GM21825 (cell line): ENCODE measurements around the gene MEOX2.

Experiments
- ATAC-seq: cut with Tn5 transposase; IDR thresholded peaks from one replicate; pipeline ENCODE4 v1.9.1; 2021; ENCODE audit warnings: mild to moderate bottlenecking, moderate library complexity; ENCODE audit not compliant: unreplicated experiment

The MEOX2 gene

DNA sequence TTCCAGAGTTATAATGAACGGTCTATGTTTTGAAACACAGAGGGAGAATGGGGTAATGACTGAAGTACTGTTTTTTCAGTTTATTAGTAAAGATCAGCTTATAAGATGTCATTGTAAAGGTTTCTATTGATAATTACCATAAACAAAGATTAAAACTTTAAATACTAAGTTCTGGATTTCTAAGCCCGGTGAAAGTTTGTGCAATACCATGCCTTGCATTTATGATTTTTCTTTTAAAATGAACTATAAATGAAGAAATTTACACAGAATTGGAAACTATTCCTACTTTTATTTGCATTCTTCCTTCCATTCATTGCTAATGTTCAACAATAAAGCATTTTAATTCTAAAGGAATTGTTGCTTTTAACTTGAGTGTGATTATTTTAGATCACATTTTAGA is 4.9 kb downstream of the MEOX2 start:
- no peak for ATAC-seq

DNA sequence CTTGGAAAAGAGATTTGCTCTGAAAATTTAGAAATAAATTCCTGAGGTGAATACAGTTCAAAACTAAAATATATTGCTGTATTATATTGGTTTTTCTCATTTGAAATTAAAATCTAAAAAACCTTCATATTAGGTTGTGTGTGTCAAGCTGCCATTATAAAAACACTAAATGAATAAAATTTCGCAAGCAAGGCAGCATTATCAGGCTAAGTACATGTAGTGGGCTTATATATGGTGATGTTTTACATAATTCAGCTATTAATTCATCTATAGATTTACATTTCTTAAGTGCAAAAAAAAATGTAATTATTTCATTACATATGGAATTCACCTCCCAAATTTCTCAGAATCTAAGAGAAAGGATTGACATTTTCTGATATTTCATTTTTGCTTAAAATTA is 5.3 kb downstream of the MEOX2 start:
- ATAC-seq: no peak

DNA sequence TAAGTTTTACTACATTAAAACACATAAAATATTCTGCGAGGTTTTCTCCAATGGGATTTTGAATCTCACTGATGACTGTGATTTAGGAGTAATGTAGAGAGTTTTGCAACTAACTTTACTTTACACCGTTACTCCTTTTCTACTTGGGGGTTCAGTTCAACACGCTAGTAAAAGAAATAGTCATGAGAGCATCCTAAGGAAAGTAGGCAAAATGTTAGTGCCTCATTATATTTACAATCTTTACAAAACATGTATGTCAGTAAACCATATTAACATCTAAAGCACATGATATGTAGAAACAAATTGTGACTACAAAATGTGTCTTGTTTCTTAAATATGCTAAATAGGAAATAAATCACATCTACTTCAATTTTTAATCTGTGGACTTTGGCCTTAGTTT is 6.0 kb downstream of the MEOX2 start:
- no peak for ATAC-seq

DNA sequence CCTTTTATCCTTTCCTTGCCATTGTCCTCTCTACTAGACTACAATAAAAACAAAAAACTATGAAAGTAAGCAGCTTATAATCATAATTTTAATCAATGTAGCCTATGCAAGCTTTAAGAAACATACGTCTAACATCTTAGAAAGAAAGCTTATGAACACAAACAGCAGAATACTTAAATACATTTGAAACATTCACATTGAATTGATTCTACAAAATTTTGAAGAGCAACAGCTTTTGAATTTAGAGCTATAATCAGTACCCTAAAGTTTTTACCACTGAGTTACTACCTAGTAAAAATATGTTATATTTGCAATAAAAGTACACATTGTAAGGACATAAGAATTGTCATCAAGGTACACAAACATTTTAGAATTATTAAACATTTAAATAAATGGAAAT is 7.2 kb downstream of the MEOX2 start:
- no peak for ATAC-seq

DNA sequence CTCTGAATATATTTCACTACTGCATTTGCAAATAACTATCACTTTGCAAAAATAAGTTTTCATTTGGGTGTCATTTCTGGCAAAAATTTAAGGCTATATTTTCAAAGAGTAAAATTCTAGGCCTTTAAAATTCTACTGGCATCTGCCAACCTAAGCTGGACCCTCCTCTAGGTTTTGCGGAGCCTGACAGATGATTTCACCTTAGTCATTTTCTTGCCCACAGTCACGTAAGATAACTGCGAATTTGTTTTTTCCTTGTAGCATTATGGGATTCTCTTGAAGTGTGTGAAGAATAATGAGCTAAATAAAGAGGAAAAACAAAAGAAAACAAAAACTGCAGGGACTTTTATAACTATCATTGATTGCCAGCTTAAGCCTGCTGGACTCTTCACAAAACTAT is 7.8 kb downstream of the MEOX2 start:
- ATAC-seq: no peak

DNA sequence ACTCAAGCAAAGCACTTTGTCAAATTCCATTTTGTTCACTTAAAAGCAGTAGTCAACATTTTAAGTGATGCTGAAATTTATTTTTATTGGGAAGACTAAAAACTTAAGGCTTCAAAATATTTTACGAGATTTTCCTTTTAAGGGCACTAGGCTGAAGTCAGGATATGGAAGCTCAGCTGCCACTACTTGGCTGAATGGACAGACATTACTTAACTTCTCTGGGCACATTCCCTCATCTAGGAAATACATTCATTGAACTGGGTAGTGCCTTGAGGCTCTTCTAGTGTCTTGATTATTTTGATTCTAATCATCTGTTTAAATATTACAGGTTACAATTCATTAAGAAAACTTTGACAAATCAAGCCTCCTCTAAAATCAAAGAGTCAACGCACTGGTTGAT is 11.1 kb downstream of the MEOX2 start:
- no peak for ATAC-seq

DNA sequence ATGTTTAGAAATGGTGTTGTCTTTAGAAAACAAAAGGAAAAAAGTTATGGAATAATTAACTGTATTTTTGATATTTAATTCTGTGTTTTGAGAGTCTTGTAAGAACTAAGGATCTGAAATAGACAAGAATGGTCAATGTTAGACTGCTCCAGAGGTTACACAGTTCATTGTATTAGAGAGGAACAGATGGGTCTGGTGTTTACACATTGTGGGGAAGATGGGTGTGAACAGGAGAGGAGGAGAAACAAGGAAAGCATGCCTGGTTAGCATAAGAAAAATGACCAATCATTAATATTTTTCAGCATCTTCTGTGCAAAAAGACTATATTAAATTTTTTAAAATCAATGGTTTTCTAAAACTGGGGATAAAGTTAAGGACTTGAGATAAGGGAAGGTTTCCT is 11.9 kb downstream of the MEOX2 start:
- no peak for ATAC-seq

DNA sequence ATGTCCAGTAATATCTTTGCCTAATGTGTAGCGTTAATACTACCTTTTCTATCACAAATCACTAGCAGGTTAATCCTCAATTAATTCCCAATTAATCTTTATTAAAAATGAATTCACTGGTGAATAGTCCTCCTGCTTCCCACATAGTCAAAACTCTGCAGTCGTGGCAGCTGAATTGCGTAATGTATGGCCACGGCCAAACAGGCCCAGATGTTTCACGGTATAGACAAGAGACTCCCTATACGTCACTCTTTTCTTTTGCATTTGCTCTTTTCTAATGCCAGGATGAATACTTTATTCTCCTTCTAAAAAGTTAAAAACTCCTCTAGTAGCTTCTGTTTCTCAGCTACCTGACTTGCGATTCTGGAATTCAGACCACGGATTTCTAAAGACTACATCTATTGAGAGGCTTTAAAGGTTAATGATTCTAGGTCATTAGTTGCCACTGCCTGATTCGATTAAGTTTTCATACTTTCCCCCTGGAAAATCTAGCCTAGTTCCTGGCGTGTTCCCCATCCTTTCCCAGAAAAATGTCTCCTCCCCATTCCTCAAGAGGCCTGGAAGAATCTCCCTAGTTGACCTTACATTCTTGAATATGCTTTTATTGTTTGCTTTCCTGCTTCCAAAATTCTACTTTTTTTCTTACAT is 16.9 kb downstream of the MEOX2 start:
- ATAC-seq: no peak

DNA sequence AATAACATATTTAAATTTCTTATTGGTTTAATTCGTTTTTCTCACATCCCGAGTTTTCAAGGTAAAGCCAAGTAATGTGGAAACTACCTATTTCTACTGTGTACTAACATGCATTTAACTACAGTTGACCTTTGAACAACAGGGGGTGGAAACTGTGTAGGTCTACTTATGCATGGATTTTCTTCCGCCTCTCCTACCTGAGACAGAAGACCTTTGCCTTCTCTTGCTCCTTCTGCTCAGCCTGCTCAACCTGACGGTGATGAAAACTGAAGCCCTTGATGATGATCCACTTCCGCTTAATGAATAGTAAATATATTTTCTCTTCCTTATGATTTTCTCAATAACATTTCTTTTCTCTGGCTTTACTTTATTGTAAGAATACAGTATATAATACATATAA is 18.5 kb downstream of the MEOX2 start:
- no peak for ATAC-seq

DNA sequence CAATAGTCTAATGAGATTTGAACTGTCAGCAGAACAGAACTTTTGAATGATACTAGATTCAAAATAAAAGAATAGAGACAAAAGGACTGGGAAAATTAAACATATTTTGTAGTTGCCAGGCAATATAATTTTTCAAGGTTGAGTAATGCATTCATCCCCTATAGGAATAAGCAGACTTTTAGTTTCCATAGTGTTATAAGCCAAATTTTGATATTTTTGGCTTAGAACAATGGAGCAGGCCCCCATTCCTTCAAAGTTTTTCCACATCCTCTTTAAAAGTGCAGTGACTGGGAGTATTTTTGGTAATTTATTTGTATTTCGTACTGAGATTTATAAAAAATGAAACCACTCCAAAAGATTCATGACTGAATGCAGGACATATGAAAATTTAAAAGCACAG is 24.0 kb downstream of the MEOX2 start:
- no peak for ATAC-seq

DNA sequence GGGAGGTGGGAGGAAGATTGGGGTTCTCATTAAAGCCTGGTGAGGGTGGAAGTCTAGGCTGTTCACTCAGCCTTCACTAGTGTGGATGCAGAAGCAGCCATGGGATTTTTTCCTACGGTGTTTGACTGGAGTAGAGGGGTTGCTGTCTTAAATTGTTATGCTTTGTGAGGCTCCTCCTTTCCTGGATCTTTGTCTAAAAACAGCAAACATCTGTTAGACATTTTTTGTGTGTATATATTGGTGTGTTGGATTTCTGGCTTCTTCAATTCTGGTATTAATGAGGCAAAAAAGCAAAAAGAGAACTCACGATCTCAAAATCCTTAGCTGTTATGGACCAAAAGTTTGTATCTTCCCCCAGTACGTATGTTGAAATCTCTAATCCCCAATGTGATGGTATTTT is 28.2 kb downstream of the MEOX2 start:
- no peak for ATAC-seq

DNA sequence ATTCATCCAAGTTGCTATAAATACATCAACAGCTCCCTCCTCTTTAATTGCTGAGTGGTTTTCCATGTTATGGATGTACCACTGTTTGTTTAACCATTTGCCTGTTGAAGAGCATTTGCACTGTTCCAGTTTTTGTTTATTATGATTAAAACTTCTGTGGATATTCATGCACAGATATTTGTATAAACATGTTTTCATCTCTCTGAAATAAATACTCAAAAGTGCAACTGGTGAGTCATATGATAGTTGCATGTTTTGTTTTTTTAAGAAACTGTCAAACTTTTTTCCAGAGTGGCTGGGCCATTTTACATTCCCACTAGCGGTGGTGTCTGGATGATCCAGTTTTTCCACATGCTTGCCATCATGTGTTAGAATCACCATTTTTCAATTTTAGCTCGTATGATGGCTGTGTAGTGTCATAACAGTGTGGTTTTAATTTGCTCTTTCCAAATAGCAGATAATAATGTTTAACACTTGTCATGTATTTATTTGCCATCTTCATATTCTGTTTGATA is 33.6 kb downstream of the MEOX2 start:
- no peak for ATAC-seq

DNA sequence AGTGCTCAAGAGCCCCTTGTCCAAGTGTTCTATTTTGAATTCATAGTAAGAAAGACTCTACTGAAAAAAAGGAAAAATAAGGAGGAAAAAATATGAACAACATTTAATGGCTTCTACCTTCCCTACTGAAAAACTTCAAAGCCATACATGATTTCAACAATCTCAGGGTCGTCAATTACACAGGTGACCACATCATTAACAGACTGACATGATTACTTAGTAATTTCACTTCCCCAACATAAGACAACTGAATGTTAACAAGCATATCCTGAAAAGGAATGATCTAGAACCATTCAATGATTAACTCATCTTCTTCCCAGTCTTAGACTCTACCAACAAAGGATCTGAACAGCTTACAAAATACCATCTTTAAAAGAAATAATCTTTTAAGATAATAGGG is 34.8 kb downstream of the MEOX2 start:
- ATAC-seq: no peak

DNA sequence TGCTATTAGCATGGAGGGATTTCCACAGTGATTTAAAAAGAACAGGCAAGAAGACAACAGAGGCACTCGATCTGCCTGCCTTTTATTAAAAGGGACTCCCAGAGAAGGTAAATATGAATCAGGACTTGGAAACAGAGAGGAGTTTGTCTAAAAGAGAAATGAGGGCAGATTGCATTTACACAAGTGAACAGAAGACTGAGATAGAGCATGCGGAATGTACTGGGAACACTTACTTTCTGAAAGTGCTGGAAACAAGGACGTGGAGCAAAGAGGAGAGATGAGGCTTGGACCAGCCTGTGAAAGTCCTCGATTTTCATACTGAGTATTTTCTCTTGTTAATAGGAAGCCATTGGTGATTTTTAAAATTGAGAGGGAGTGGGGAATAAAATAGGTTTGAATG is 35.7 kb downstream of the MEOX2 start:
- ATAC-seq: no peak

DNA sequence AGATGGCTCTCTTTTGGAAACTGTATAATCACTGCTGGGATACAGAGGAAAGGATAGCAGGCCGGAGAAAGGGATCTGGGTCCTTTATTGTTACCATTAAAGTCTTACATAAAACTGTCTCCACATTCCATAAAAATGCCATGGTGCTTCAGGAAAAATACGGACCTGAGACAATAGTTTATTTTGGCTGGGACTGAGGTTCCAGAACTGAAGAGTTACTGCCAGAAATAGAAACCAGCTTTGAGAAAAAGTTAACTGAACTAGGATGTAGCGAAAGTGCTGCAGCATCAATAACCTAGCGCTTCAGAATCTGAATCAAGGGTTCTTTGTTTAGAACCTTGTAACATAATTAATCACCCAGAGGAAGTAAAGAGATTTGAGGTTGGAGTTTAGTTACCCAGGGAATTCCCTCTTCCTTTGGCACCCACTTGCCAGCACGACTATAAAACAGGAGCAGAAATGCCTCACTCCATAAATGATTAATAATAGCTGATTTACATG is 38.0 kb downstream of the MEOX2 start:
- ATAC-seq: no peak

DNA sequence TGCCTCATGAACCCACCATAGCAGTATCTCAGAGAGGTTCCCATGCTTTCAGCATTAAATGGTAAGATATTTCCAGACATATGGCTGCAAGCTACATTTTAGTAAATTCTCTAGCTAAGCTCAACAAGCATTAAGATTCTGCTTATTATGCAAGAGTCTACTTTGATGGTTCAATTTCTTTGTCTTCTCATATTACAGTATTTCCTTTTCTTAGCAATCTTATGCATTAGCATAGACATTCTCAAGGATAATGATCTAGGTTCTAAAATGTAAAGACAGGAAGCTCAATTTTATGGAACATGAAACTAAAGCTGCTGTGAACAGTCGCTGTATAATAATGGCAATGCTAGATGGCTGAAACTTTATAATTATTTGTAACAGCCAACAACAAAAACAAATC is 39.2 kb downstream of the MEOX2 start:
- ATAC-seq: no peak

DNA sequence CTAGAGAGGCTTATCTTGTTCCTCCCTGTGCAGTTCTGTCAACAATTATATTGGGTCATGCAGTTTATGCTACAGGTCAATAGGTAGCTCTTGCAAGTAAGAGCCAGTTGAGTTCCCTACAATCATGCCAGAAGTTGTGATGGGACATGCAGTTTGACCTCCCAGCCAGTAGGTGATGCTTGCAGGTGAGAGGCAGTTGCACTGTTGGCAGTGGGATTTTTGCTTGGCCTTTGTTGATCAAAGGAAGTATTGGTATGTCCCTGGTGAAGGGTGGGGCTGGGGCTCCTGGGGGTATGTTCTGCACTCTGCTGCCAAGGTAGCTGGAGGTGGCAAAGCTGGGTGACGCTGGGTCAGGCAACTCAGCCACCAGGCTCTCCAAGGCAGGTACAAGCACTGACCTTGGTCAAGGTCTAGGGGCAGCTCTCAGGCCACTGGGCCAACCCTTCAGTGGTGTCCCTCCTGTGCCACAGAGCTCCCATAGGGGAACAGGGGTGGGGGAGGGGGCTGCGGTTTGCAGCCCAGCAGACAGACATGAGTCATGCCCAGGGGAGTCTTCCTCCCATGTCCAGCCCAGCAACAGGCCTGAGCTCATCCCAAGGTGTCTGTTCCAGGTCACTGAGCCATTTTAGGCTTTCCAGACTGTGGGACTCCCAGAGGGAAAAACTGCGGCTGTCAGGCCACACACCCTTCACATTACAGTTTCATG is 43.3 kb downstream of the MEOX2 start:
- ATAC-seq: no peak

DNA sequence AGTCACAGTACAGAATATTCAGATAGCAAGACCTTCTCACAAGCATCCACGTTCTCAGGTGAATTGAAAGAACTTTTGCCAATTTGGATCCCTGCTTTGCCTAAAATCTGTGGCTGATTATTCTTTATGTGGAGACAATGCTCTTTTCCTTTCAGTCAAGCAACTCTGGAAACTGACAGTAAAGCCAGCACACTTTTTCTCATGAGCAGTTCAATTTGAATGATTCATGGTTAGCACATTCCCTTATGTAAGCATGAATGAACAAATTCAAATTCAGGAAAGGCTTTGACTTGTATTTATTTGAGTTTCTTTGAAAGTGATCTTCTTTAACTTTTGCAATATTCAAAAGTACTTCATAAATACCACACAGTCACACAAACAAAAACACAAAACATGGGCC is 57.6 kb downstream of the MEOX2 start:
- ATAC-seq: no peak

DNA sequence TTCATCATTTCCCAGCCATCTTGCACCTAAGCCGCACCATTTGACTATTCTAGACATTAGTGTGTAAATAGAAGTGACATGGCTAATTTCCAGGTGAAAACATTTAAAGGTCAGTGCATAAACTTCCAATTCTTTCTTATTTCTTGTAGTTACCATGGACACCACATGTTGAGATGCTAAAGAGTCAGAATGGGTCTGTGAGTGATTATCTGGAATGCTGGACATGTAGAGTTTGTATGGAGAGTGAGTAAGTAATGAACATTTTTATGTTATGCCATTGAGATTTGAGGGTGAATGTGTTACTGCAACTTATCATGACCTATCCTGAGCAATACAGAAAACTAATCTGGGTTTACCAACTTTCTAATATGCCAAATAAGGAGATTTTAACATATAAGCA is 60.4 kb downstream of the MEOX2 start:
- ATAC-seq: no peak

DNA sequence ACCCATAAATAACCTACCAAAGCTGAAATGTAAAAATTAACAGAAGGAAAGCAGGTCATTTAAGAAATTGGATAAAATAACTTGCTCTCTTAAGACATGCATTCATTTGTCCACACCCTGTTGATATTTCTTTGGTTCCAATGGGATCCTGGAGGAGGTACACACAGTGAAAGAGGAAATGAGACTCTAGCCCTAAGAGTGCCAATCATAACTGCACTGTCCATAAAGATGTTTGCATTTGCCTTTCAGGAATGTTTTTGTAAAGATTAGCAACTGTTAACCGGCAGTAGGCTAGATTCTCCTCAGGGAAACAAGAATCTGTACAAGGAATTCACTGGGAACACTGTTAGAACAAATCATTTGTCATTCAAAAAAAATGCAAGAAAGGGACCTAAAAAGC is 61.0 kb downstream of the MEOX2 start:
- no peak for ATAC-seq

DNA sequence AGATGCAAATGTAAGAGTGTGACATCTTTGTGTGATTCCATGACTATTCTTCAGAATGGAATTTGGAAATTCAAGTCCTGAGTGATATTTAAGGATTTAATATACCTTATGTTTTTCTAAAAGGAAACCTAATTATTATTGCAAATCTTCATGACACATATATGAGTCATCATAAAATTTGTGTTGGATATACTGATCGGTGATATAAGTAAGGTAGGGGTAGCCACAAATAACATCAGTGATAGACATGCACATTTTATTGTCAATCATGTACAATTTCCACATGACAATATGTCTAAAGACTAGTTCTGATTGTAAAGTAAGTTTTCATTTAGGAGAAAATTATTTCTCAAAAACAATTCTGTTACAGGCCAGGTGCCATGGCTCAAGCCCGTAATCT is 65.0 kb downstream of the MEOX2 start:
- ATAC-seq: no peak

DNA sequence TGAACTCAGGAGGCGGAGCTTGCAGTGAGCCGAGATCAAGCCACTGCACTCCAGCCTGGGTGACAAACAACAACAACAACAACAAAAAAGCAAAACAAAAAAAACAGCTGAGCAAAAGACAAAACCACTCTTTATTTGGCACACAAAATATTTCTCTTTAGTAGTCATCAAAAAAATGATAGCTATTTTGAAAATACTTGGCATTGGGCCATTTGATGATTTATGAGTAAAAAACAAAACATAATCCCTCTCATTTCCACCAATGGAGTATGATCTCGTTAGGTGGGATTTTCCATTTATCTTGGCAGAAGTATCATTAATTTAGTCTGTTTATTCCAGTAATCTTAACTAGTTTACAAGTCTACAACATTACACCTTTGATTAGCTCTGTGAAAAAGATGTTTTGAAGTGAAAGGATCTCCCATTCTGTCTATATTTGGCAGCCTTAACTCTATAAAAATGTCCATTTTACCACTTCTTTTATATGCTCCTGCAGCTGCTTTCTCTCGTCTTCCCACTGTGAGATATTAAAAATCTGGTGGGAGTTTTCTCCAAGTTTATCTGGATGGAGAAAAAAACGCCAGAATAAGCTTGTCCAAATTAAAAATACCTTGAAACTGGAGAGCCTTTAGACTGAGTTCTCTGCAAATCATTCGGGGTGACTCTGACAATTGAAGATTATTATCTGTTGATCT is 65.8 kb downstream of the MEOX2 start:
- ATAC-seq: no peak
